NCI-H2227 (cell line): ENCODE results near the gene GAA.
A peak's percentile ranks its signal among the peaks of the same experiment; 100 is the strongest.
"Not testable (repeated sequence)": the region's sequence is repeated elsewhere in the genome, so short reads cannot be mapped to it uniquely, and the experiment has no call there.

Experiments used
- DNase-seq: peaks from one replicate; lab custom pipeline; 2025; ENCODE audit not compliant: unreplicated experiment; lab: John Stamatoyannopoulos, UW

GAA gene

DNA sequence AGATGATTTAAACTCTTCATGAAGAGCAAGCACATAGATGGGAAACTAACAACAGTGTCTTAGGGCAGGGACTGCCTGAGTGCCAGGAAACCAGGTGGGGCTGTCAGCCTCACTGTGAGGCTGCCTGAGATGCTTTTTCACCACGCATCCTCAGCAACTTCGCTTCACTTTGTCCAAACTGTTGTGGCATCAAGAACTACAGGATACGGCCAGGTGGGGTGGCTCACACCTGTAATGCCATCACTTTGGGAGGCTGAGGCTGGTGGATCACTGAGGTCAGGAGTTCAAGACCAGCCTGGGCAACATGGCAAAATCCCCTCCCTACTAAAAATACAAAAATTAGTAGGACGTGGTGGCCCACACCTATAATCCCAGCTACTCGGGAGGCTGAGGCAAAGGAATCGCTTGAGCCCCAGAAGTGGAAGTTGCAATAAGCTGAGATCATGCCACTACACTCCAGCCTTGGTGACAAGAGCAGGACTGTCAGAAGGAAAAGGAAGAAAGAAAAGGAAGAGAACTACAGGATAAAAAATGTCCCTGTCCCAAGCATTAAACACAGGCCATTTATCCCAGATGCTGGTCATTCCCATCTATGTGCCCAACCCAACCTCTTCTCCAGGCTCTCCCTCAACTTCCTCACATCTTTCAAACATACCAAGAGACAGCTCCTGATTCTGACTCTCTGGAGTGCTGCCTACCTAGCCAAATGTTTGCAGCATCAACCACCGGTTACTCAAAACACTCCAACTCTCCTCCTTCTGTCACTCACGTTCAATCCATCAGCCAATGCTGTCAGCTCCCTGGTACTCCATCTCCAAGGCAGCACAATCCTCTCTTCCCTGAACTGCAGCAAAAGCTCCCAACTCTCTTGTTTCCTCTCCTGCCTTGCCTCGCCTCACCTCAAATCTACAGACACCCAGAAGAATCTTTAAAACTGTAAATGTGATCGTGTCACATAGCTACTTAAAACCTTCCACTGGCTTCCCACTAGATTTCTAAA lies 44.0 kb downstream of the GAA start:
- DNase-seq, result no peak

DNA sequence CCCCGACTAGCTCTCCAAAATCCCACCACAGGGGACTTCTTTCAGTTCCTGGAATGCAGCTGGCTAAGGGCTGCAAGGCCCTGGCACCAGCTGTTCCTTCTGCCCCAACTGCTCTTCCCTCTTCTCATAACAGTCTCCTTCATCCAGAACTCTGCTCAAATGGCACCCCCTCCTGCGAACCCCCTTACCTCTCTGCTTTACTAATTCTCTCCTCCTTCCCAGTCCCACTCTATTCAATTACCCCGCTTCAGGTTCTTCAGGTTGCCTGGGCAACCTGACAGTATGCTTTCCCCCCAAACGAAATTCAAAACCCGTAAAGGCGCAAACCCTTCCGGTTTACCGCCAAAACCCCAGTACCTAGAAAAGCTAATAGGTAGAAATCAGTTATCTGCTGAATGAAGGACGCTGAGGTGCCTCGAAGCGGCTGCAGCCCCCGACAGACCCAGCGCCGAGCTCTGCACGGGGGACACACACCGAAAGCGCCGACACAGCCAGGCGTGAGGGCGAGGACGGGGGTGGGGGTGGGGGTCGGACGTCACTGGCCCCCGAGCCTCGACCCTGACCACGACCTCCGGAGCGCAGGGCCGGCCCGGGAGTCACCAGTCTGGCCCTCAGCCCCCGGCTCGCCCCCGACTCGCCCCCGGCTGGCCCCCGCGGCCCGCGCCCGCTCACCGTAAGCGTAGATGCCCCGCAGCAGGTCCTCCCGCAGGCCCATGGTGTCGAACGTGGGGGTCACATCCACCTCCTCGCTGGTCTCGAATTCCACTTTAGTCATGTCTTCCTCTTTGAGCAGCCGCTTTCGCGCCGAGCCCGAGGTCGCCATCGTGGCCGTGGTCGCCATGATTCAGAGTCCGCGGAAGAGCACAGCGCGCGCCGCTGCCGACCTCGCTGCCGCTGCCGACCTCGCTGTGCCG lies 45.0 kb downstream of the GAA start:
- peak; percentile 44 for DNase-seq

DNA sequence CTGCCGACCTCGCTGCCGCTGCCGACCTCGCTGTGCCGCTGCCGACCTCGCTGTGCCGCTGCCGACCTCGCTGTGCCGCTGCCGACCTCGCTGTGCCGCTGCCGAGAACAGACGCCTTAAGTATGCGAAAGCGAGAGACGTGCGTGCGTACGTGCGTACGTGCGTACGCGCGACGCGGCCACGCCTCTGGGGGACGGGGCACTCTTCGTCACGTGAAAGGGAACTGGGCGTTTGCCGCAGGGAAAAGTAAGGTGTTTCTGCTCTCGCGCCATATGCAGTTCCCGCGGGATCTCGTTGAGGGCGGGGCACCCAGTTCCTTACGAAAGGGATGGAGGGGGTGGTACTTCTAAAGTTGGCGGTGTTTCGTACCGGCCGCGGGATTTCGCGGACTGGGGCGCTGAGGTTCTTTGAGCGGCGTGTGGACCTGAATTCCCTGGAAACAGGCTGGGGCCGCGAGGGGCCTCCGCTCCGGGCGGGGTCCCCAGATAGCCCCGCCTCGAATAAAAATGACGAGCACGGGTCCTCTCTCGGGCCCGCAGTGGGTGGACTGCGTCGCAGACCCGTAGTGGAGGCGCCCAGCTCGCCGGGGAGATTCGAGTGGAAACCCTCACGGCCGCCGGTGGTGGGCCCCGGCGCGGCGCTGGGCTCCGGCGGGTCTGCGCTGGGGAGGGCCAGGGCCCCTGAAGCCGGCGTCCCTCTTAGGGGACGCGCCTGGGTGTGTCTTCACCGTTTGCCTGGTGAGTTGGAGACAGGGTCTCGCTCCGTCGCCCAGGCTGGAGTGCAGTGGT lies 45.8 kb downstream of the GAA start, which contains the start of gene EIF4A3:
TSS of gene EIF4A3 (minus strand) at position 94 of the 788 bp plus-strand sequence. CDS start 167 bp downstream, outside the sequence.
- DNase-seq, result peak; percentile 99

DNA sequence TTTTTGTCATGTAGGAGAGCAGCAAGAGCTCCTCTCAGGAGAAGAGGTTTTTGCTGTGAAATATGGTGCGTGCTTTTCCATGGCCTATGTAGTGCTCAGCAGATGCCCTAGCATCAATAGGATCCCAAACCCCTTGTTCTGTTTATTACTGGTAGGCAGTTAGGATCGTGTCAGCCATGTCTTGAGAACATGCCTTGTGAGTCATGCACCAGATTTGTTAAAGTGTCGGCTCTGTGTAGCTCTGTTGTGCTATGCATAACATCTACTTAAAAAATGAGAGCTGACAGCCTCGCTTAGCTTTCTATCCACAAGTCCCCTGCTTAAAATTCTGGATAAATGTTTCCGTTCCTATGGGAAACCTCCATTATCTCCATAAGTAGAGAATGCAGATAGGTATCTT lies 50.0 kb downstream of the GAA start:
- no peak for DNase-seq

DNA sequence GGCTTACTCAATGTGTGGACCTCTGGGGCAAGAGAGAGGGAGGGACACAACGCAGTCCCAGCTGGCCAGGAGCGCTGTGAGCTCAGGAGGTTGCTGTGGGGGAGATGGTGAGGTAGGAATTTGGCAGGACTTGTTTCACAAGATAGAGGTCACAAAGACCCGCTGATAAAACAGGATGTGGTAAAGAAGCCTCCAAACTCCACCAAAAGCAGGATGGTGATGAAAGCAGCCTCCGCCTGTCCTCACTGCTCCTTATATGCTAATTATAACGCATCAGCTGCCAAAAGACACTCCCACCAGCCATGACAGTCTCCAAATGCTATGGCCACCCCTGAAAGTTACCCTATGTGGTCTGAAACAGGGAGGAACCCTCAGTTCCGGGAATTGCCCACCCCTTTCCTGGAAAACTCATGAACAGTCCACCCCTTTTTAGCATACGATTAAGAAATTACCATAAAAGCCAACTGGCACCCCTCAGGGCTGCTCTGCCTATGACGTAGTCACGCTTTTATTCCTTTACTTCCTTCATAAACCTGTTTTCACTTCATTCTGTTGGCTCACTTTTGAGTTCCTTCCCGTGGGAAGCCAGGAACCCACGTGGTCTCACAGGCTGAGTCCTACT lies 50.8 kb downstream of the GAA start:
- no peak for DNase-seq

DNA sequence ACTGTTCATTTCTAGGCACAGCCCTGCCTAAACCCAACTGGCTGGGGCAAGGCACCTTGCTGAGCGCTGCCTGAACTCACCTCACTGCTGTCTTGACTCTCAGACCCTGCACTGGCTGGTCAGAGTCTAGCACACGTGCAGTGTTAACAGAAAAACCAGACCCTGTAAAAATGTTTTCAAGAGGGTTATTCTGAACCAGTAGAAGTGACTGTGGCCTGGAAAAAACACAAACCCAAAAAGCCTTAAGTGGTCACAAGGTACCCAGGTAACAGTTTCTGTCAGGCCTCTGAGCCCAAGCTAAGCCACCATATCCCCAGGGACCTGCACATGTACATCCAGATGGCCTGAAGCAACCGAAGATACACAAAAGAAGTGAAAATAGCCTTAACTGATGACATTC lies 51.6 kb downstream of the GAA start:
- no peak for DNase-seq

DNA sequence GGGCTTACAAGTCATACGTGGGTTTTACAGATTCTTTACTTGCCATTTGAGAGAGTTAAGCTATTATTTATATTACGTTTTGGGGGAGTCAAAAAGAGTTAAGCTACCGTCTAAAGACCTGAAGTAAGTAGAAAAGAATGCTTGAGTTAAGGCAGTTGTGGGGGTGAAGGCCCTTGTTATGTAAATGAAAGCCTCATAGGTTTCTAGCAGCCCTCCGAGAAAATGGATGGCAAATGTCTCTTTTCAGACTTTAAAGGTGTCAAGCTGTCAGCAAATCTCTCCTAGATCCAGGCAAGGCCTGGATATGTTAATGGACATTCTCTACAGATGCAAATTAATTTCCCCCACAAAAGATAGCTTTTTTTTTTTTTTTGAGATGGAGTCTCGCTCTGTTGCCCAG lies 52.8 kb downstream of the GAA start:
- no peak for DNase-seq

DNA sequence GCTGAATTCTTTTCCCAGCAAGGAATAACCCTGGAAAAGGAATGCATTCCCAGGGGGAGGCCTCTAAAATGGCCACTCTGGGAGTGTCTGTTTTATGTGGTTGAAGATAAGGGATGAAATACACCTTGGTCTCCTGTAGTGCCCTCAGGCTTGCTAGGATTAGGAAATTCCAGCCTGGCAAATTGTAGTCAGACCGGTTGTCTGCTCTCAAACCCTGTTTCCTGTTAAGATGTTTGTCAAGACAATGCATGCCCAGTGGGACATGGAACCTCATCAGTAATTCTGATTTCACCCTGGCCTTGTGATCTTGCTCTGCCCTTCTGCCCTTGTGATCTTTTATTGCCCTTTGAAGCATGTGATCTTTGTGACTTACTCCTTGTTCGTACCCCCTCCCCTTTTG lies 54.2 kb downstream of the GAA start:
- not testable (repeated sequence) for DNase-seq

DNA sequence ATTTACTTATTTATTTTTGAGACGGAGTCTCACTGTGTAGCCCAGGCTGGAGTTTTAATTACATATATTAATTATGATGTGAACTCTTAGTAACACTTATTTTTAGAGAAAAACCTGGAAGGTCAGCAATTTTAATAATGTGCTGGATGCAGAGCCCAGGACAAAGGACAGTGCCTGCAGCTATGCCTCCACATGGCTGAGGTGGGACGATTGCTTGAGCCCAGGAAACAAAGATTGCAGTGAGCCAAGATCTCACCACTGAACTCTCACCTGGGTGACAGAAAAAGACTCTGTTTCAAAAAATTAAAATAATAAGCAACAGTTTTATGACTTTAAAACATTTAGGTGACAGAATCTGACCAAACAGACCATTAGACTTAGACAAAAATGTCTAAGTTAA lies 57.5 kb downstream of the GAA start:
- DNase-seq, result no peak

DNA sequence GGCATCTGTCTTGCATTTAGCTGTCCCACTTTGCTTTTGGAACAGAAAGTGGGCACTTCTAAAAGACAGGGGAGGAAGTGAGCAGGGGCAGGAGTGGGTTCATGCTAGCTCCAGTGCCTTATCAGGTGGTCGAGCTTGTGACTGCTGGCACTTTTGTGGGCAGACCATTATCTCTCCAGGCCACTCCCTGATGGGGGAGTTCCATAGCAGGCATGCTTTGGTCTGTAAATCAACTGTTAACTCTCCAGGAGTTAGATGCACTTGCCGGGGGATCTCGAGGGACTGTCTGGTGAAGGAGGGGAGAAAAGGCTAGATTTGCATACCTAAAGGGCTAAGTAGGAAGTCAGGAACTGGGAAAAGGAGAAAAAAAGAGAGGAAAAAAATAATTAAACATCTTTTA lies 59.2 kb downstream of the GAA start:
- no peak for DNase-seq

DNA sequence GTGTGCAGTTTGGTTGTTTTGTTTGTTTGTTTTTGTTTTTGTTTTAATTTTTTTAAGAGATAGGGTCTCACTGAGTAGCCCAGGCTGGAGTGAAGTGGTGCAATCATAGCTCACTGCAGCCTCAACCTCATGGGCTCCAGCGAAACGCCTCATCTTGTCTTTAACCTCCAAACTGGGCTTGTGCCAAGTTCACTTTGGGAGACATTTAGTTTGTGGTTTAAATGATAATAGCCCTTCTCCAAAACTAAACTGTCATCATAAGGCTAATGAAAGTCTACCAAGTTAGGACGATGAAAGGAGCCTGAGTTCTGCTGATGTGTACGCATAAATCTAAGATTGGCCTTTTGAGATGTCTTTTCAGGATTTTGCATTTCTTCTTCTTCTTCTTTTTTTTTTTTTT lies 62.0 kb downstream of the GAA start:
- no peak for DNase-seq

DNA sequence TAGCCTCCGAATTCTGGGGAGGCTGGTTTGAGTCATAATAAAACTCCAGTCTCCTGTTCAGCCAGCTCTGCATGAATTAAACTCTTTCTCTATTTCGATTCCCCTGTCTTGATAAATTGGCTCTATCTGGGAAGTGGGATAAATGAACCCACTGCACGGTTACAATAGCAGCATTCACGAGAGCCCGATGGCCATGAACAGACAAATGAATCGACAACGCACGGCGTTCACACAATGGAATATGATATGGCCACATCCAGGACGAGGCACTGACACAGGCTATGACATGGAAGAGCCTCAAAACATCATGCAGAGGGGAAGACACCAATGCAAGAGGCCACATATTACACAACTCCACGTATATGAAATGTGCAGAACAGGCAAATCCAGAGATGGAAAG lies 62.8 kb downstream of the GAA start:
- DNase-seq, result no peak

DNA sequence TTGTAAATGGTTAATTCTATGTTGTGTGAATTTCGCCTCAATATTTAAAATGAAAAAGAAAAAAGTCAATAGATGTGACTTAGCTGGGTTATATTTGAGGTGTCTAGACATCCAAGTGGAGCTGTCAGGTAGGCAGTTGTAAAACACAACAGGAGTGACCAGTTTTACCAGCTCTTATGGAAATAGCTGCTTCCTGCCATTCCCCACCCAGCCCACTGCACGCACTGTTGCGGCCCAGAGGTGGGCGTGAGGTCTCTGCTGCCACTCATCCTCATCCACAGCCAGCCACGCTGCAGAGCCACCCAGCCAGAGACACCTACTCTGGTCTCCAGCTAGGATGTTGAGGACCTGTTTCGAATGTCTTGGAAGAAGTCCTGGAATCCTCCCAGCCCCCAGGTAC lies 65.1 kb downstream of the GAA start:
- no peak for DNase-seq

DNA sequence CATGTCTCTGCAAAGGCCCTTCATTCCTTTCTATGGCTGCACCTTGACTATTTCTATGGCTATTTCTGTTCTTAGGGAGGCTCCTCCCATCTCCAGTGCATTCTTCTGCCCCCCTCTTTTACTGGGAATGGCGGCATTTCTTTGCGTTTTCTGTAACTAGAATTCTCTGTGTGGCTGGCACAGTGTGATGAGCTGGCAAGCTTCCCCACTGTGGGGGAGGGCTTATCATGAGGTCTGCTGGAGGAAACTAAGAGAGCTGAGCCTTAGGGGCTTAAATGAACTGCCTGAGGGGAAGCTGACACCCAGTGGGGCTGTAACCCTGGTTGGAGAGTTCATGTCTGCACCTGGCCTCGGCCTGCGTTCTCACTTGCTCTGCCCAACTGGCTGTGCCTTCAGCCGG lies 67.0 kb downstream of the GAA start:
- no peak for DNase-seq

DNA sequence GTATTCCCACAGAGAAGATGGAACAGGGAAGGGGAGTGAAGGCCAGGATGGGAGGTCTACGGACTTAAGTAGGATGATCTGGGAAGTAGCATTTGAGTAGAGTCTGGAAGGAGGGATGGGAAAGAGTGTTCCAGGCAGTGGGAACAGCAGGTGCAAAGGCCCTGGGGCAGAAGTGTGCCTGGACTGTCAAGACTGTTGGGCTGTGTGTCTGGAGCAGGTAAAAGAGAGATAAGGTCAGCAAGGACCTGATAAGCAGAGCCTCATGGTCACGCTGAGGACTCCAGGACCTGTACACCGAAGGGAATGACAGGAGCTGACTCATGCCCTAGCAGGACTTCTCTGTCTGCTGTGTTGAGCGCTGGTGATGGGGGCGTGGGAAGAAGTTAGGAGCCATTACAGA lies 67.7 kb downstream of the GAA start:
- no peak for DNase-seq
